ENCODE measurements around the gene EGFR. TPM values are rescaled to one million over a fixed set of nuclear protein-coding genes. Genes with fewer than 3 reads are reported as not detected.

EGFR gene
- total RNA-seq, 2 donors from 2014 or later, result 42.5 to 44.2 TPM

GRCh38 chr7:55193245-55193644 lies 174.4 kb downstream of the EGFR start:
- H3K9me3 ChIP-seq, result no peaks in the 10 kb centered on the region
- 91 to 95% methylated on average over 9 of the region's 9 CpGs for WGBS, 2 donors
- H3K4me3 ChIP-seq, result no peak overlapping the region
- DNase-seq (no peak), ATAC-seq (no peak)
- H3K27ac ChIP-seq, result no peak overlapping the region
- no peaks in the 10 kb centered on the region for H3K27me3 ChIP-seq
- intact Hi-C loops (cut with DNase I), result no loop called here
- peaks cover 0 to 10% of the 10 kb centered on the region in 2 donors for H3K36me3 ChIP-seq (replicated peaks in 1 of 2; ENCODE audit: insufficient read depth in 1 of 2, low read depth in 2 of 2)
- peaks cover 6% of the 10 kb centered on the region for H3K4me1 ChIP-seq
- no peak for TF ChIP-seq POLR2A (IDR thresholded peaks at IDR 0.05)
- TF ChIP-seq CTCF (IDR thresholded peaks at IDR 0.05), result no peak

- TF ChIP-seq POLR2A (IDR thresholded peaks at IDR 0.05) (no peak), CTCF (IDR thresholded peaks at IDR 0.05) (no peak)
- ATAC-seq, result no peak
- no peak for DNase-seq
- Histone ChIP-seq H3K9me3 (no peaks in the 10 kb centered on the region), H3K4me3 (no peak overlapping the region), H3K27me3 (no peaks in the 10 kb centered on the region), H3K27ac (no peak overlapping the region), H3K4me1 (no peaks in the 10 kb centered on the region), H3K36me3 (replicated peaks in 1 of 2; ENCODE audit: insufficient read depth in 1 of 2, low read depth in 2 of 2) (peaks cover 0 to 13% of the 10 kb centered on the region in 2 donors)
- WGBS, 2 donors, result 93 to 100% methylated on average over 6 of the region's 6 CpGs
- intact Hi-C loops (cut with DNase I), result no loop called here
Measured at GRCh38 chr7:55194522-55194921, 175.7 kb downstream of the EGFR start.

GRCh38 chr7:55198634-55199392 lies 180.0 kb downstream of the EGFR start:
- no peak for TF ChIP-seq CTCF (IDR thresholded peaks at IDR 0.05)
- no peak for TF ChIP-seq POLR2A (IDR thresholded peaks at IDR 0.05)

GRCh38 chr7:55199418-55199817 lies 180.6 kb downstream of the EGFR start:
- no peaks in the 10 kb centered on the region for H3K4me1 ChIP-seq
- H3K9me3 ChIP-seq, result no peaks in the 10 kb centered on the region
- no peak overlapping the region for H3K4me3 ChIP-seq
- 80 to 83% methylated on average over 1 of the region's 1 CpG for WGBS, 2 donors
- intact Hi-C loops (cut with DNase I), result no loop called here
- no peak for ATAC-seq
- DNase-seq, result no peak
- no peaks in the 10 kb centered on the region for H3K27me3 ChIP-seq
- H3K36me3 ChIP-seq (replicated peaks in 1 of 2; ENCODE audit: insufficient read depth in 1 of 2, low read depth in 2 of 2), result peaks cover 12 to 41% of the 10 kb centered on the region in 2 donors
- H3K27ac ChIP-seq, result no peak overlapping the region
- no peak for TF ChIP-seq POLR2A (IDR thresholded peaks at IDR 0.05)
- TF ChIP-seq CTCF (IDR thresholded peaks at IDR 0.05), result no peak

More at GRCh38 chr7:55198634-55199392, 180.0 kb downstream of the EGFR start:
- Histone ChIP-seq H3K27ac (no peak overlapping the region), H3K4me3 (no peak overlapping the region), H3K4me1 (no peaks in the 10 kb centered on the region), H3K9me3 (no peaks in the 10 kb centered on the region), H3K27me3 (no peaks in the 10 kb centered on the region), H3K36me3 (replicated peaks in 1 of 2; ENCODE audit: insufficient read depth in 1 of 2, low read depth in 2 of 2) (peaks cover 11 to 38% of the 10 kb centered on the region in 2 donors)
- DNase-seq, result no peak
- intact Hi-C loops (cut with DNase I), result no loop called here
- no peak for ATAC-seq
- 83 to 94% methylated on average over 8 of the region's 8 CpGs for WGBS, 2 donors

GRCh38 chr7:55200441-55200840 lies 181.6 kb downstream of the EGFR start:
- no peaks in the 10 kb centered on the region for H3K9me3 ChIP-seq
- no peak overlapping the region for H3K27ac ChIP-seq
- no peaks in the 10 kb centered on the region for H3K27me3 ChIP-seq
- H3K4me3 ChIP-seq, result no peak overlapping the region
- intact Hi-C loops (cut with DNase I), result no loop called here
- DNase-seq, result no peak
- 87 to 90% methylated on average over 11 of the region's 11 CpGs for WGBS, 2 donors
- H3K4me1 ChIP-seq, result no peaks in the 10 kb centered on the region
- peaks cover 22 to 49% of the 10 kb centered on the region in 2 donors for H3K36me3 ChIP-seq (replicated peaks in 1 of 2; ENCODE audit: insufficient read depth in 1 of 2, low read depth in 2 of 2)
- no peak for ATAC-seq
- no peak for TF ChIP-seq POLR2A (IDR thresholded peaks at IDR 0.05)
- TF ChIP-seq CTCF (IDR thresholded peaks at IDR 0.05), result no peak
